Measurements from ENCODE around the gene NALCN.

DNA sequence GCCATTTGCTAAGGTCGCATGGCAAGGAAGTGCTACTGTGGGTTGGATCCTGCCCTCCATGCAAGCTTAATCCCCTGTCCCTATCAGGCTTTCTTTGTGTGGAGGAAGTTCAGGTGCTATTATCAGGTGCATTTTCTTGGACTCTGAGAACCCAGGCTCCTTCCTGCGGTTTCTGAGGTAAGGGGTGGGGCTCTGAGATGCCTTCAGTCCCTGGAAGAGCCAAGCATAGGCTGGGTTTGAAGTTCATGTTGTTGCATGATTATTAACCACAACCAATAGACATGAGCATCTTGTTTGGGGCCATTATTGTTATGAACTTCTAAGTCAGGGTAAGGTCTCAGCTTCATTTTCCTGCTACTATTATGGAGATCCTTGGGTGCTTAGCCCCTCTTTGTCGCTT, 109.5 kb downstream of the NALCN start:
- no peak for TF ChIP-seq POLR2A (IDR thresholded peaks at IDR 0.05)
- TF ChIP-seq, protein P1, sequence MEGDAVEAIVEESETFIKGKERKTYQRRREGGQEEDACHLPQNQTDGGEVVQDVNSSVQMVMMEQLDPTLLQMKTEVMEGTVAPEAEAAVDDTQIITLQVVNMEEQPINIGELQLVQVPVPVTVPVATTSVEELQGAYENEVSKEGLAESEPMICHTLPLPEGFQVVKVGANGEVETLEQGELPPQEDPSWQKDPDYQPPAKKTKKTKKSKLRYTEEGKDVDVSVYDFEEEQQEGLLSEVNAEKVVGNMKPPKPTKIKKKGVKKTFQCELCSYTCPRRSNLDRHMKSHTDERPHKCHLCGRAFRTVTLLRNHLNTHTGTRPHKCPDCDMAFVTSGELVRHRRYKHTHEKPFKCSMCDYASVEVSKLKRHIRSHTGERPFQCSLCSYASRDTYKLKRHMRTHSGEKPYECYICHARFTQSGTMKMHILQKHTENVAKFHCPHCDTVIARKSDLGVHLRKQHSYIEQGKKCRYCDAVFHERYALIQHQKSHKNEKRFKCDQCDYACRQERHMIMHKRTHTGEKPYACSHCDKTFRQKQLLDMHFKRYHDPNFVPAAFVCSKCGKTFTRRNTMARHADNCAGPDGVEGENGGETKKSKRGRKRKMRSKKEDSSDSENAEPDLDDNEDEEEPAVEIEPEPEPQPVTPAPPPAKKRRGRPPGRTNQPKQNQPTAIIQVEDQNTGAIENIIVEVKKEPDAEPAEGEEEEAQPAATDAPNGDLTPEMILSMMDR (IDR thresholded peaks at IDR 0.05) = no peak

All from suprapubic skin (tissue), 3 donors.